Neural cell (in vitro differentiated cells): ENCODE results near the gene IL10RA. TPM values are rescaled to one million over a fixed set of nuclear protein-coding genes. Genes with fewer than 3 reads are reported as not detected.

Experiments
- H2AFZ ChIP-seq: fragments of 200-600, 300-800 bp; sonication (generic), shearing (Covaris generic); 2 replicates; pipeline ENCODE4 v1.6.0; 2014; ENCODE audit warnings: low read depth, mild to moderate bottlenecking, antibody characterized with exemption, low read length, moderate library complexity
- H3F3A ChIP-seq: fragments of 200-600 bp; shearing (Covaris generic); 2 replicates; pipeline ENCODE4 v1.6.1; 2016; ENCODE audit warnings: mild to moderate bottlenecking, moderate library complexity, mixed read lengths, antibody characterized with exemption, low read length; ENCODE audit not compliant: insufficient read depth, poor library complexity, severe bottlenecking
- H3K27ac ChIP-seq: fragments of 200-600, 300-800 bp; sonication (generic), shearing (Covaris generic); 2 replicates; pipeline ENCODE4 v1.5.1; 2014; ENCODE audit warnings: mild to moderate bottlenecking, low read length, moderate library complexity
- H3K27me3 ChIP-seq: fragments of 300-800, 200-600 bp; sonication (generic), shearing (Covaris generic); 2 replicates; pipeline ENCODE4 v1.6.0; 2014; ENCODE audit warnings: mild to moderate bottlenecking, low read depth, low read length, moderate library complexity; ENCODE audit not compliant: insufficient read depth
- H3K36me3 ChIP-seq: fragments of 300-800, 200-600 bp; sonication (generic), shearing (Covaris generic); 2 replicates; pipeline ENCODE4 v1.5.1; 2014; ENCODE audit warnings: mild to moderate bottlenecking, antibody characterized with exemption, low read length, moderate library complexity; ENCODE audit not compliant: insufficient read depth
- H3K4me2 ChIP-seq: fragments of 300-800, 200-600 bp; sonication (generic), shearing (Covaris generic); 2 replicates; pipeline ENCODE4 v1.6.0; 2014; ENCODE audit warnings: mild to moderate bottlenecking, low read length
- H3K4me3 ChIP-seq: fragments of 300-800, 200-600 bp; sonication (generic), shearing (Covaris generic); 2 replicates; pipeline ENCODE4 v1.5.1; 2014; ENCODE audit warnings: mild to moderate bottlenecking, low read length, moderate library complexity
- H3K79me2 ChIP-seq: fragments of 200-600 bp; shearing (Covaris generic); replicated peaks from 2 replicates; pipeline ENCODE4 v1.6.0; 2014; ENCODE audit warnings: mild to moderate bottlenecking, low read length, moderate library complexity; ENCODE audit not compliant: insufficient read depth
- H3K9ac ChIP-seq: fragments of 300-800, 200-600 bp; sonication (generic), shearing (Covaris generic); 2 replicates; pipeline ENCODE4 v1.6.1; 2016; ENCODE audit warnings: mild to moderate bottlenecking, low read length, mixed read lengths
- H3K9me2 ChIP-seq: fragments of 200-600 bp; shearing (Covaris generic); 2 replicates; pipeline ENCODE4 v1.6.1; 2016; ENCODE audit warnings: mild to moderate bottlenecking, low read length, mixed read lengths; ENCODE audit not compliant: insufficient read depth
- H3K9me3 ChIP-seq: fragments of 200-600, 300-800 bp; sonication (generic), shearing (Covaris generic); 2 replicates; pipeline ENCODE4 v1.6.1; 2016; ENCODE audit warnings: mild to moderate bottlenecking, mixed run types, low read length, moderate library complexity, mixed read lengths
- H4K20me1 ChIP-seq: fragments of 200-600 bp; shearing (Covaris generic); 2 replicates; pipeline ENCODE4 v1.6.1; 2016; ENCODE audit warnings: mild to moderate bottlenecking, mixed run types; ENCODE audit not compliant: insufficient read depth
- CTCF ChIP-seq: fragments of 450-650 bp; IDR thresholded peaks from 2 replicates; pipeline ENCODE4 v1.5.1; 2014; ENCODE audit warnings: antibody characterized with exemption, mild to moderate bottlenecking, moderate library complexity; ENCODE audit not compliant: poor library complexity, severe bottlenecking
- EP300 ChIP-seq: fragments of 450-650 bp; conservative IDR thresholded peaks from 2 replicates; pipeline ENCODE4 v1.6.1; 2014; ENCODE audit warnings: antibody characterized with exemption, mild to moderate bottlenecking, moderate library complexity; ENCODE audit not compliant: poor library complexity, severe bottlenecking
- EZH2 ChIP-seq: fragments of 200-600, 300-800 bp; shearing (Covaris generic), sonication (generic); IDR thresholded peaks from 2 replicates; pipeline ENCODE4 v1.6.1; 2014; ENCODE audit warnings: antibody characterized with exemption, low read length, borderline replicate concordance, mild to moderate bottlenecking; ENCODE audit not compliant: insufficient read depth, poor library complexity, severe bottlenecking
- MXI1 ChIP-seq: fragments of 450-650 bp; conservative IDR thresholded peaks from 2 replicates; pipeline ENCODE4 v1.6.1; 2014; ENCODE audit warnings: antibody characterized with exemption, mild to moderate bottlenecking; ENCODE audit not compliant: poor library complexity, severe bottlenecking
- POLR2AphosphoS5 ChIP-seq: IDR thresholded peaks from 2 replicates; pipeline ENCODE4 v1.6.1; 2012
- RAD21 ChIP-seq: fragments of 450-650 bp; conservative IDR thresholded peaks from 2 replicates; pipeline ENCODE4 v1.6.1; 2014; ENCODE audit warnings: antibody characterized with exemption, mild to moderate bottlenecking, moderate library complexity
- REST ChIP-seq: IDR thresholded peaks from 2 replicates; pipeline ENCODE4 v1.6.1; 2012; ENCODE audit warnings: borderline replicate concordance
- SMC3 ChIP-seq: fragments of 450-650 bp; conservative IDR thresholded peaks from 2 replicates; pipeline ENCODE4 v1.6.1; 2014; ENCODE audit warnings: antibody characterized with exemption, mild to moderate bottlenecking, moderate library complexity; ENCODE audit not compliant: poor library complexity
- TAF1 ChIP-seq: IDR thresholded peaks from 2 replicates; pipeline ENCODE4 v1.6.1; 2012; ENCODE audit warnings: low read depth
- polyA plus RNA-seq: library from polyadenylated mRNA; depleted of rRNA; stranded (reverse); fragments of >200 nt; gene quantifications from 2 replicates; pipeline ENCODE4 v1.2.3, GENCODE V29; 2014

Gene IL10RA
- polyA plus RNA-seq, 1 donor from 2014 or later, result 1.1 TPM

GRCh38 chr11:117980720-117981119 lies 5.5 kb upstream of the IL10RA start:
- no peaks in the 10 kb centered on the region for H3F3A ChIP-seq

GRCh38 chr11:117983163-117983475 lies 3.1 kb upstream of the IL10RA start:
- no peak overlapping the region for H3K4me3 ChIP-seq
- no peaks in the 10 kb centered on the region for H3K9me3 ChIP-seq
- H3K36me3 ChIP-seq, result no peaks in the 10 kb centered on the region
- H3K9ac ChIP-seq, result no peak overlapping the region
- H3F3A ChIP-seq, result no peaks in the 10 kb centered on the region
- no peaks in the 10 kb centered on the region for H3K9me2 ChIP-seq
- no peaks in the 10 kb centered on the region for H3K79me2 ChIP-seq
- no peak for TF ChIP-seq TAF1
- H3K27ac ChIP-seq, result no peak overlapping the region
- peaks cover 30% of the 10 kb centered on the region for H3K27me3 ChIP-seq
- no peak overlapping the region for H2AFZ ChIP-seq
- H3K4me2 ChIP-seq, result no peak overlapping the region
- no peaks in the 10 kb centered on the region for H4K20me1 ChIP-seq

More at GRCh38 chr11:117980720-117981119, 5.5 kb upstream of the IL10RA start:
- Histone ChIP-seq H3K79me2 (no peaks in the 10 kb centered on the region), H3K4me2 (no peak overlapping the region), H3K27ac (no peak overlapping the region), H3K9me2 (no peaks in the 10 kb centered on the region), H3K9me3 (no peaks in the 10 kb centered on the region), H3K9ac (no peak overlapping the region), H3K36me3 (no peaks in the 10 kb centered on the region), H3K4me3 (no peak overlapping the region), H2AFZ (no peak overlapping the region), H3K27me3 (peaks cover 8% of the 10 kb centered on the region), H4K20me1 (no peaks in the 10 kb centered on the region)
- no peak for TF ChIP-seq EZH2
- TF ChIP-seq RAD21, result no peak
- TF ChIP-seq POLR2AphosphoS5, result no peak
- no peak for TF ChIP-seq MXI1
- TF ChIP-seq CTCF, result no peak
- TF ChIP-seq EP300, result no peak
- no peak for TF ChIP-seq REST
- TF ChIP-seq TAF1, result no peak
- no peak for TF ChIP-seq SMC3

- H2AFZ ChIP-seq, result no peak overlapping the region
- no peaks in the 10 kb centered on the region for H3K36me3 ChIP-seq
- no peaks in the 10 kb centered on the region for H4K20me1 ChIP-seq
- no peak overlapping the region for H3K27ac ChIP-seq
- H3K9me3 ChIP-seq, result no peaks in the 10 kb centered on the region
- TF ChIP-seq MXI1 (no peak), TAF1 (no peak), SMC3 (no peak), CTCF (no peak), RAD21 (no peak), REST (no peak), POLR2AphosphoS5 (no peak), EZH2 (no peak), EP300 (no peak)
- peaks cover 30% of the 10 kb centered on the region for H3K27me3 ChIP-seq
- no peaks in the 10 kb centered on the region for H3K9me2 ChIP-seq
- H3K4me3 ChIP-seq, result no peak overlapping the region
- H3K4me2 ChIP-seq, result no peak overlapping the region
- no peak overlapping the region for H3K9ac ChIP-seq
- no peaks in the 10 kb centered on the region for H3F3A ChIP-seq
- no peaks in the 10 kb centered on the region for H3K79me2 ChIP-seq
Observed at GRCh38 chr11:117984476-117984875, 1.7 kb upstream of the IL10RA start.
